ENCODE results near the gene HMGCLL1.
A peak's percentile ranks its signal among the peaks of the same experiment; 100 is the strongest.

The HMGCLL1 gene

GRCh38 chr6:55528624-55529023, 50.4 kb downstream of the HMGCLL1 start:
- Histone ChIP-seq H3K4me3 (replicated peaks; ENCODE audit: insufficient read depth, low read length) (no peak overlapping the region), H3K27me3 (ENCODE audit: insufficient read depth, poor library complexity, severe bottlenecking) (no peaks in the 10 kb centered on the region), H3K27ac (replicated peaks) (no peak overlapping the region)
- TF ChIP-seq CTCF (IDR thresholded peaks at IDR 0.05; ENCODE audit: insufficient read depth, low read length) (peak; percentile 39), REST (IDR thresholded peaks at IDR 0.05; ENCODE audit: insufficient replicate concordance, low read depth) (no peak)
- DNase-seq (ENCODE audit: low read depth in 1 of 2, low spot score in 1 of 2), result peak in 1 of 2 experiments; percentile 60

- no peak for DNase-seq (ENCODE audit: low read depth in 1 of 2, low spot score in 1 of 2)
- Histone ChIP-seq H3K27me3 (ENCODE audit: insufficient read depth, poor library complexity, severe bottlenecking) (no peaks in the 10 kb centered on the region), H3K4me3 (replicated peaks; ENCODE audit: insufficient read depth, low read length) (no peak overlapping the region), H3K27ac (replicated peaks) (no peak overlapping the region)
- no peak for TF ChIP-seq SPI1 (IDR thresholded peaks at IDR 0.05; ENCODE audit: borderline replicate concordance, low read depth)
- no peak for TF ChIP-seq REST (IDR thresholded peaks at IDR 0.05; ENCODE audit: insufficient replicate concordance, low read depth)
- TF ChIP-seq POLR2AphosphoS5 (IDR thresholded peaks at IDR 0.05; ENCODE audit: low read depth), result no peak
- no peak for TF ChIP-seq CTCF (IDR thresholded peaks at IDR 0.05; ENCODE audit: insufficient read depth, low read length)
- TF ChIP-seq GABPA (IDR thresholded peaks at IDR 0.05; ENCODE audit: low read depth), result no peak
These were observed 54.6 kb downstream of the HMGCLL1 start for GRCh38 chr6:55524441-55524840.

GRCh38 chr6:55518529-55519060, 60.4 kb downstream of the HMGCLL1 start:
- no peak for TF ChIP-seq POLR2AphosphoS5 (IDR thresholded peaks at IDR 0.05; ENCODE audit: low read depth)
- no peak for TF ChIP-seq CTCF (IDR thresholded peaks at IDR 0.05; ENCODE audit: insufficient read depth, low read length)
- no peak for TF ChIP-seq REST (IDR thresholded peaks at IDR 0.05; ENCODE audit: insufficient replicate concordance, low read depth)
- TF ChIP-seq GABPA (IDR thresholded peaks at IDR 0.05; ENCODE audit: low read depth), result no peak
- TF ChIP-seq SPI1 (IDR thresholded peaks at IDR 0.05; ENCODE audit: borderline replicate concordance, low read depth), result no peak
- H3K4me3 ChIP-seq (replicated peaks; ENCODE audit: insufficient read depth, low read length), result no peak overlapping the region
- no peaks in the 10 kb centered on the region for H3K27me3 ChIP-seq (ENCODE audit: insufficient read depth, poor library complexity, severe bottlenecking)
- DNase-seq (ENCODE audit: low read depth in 1 of 2, low spot score in 1 of 2), result no peak
- no peak overlapping the region for H3K27ac ChIP-seq (replicated peaks)

All from HL-60 (cell line).